Vagina (tissue), 2 donors: Measurements from ENCODE around the gene PASD1.

Experiments used
- CTCF ChIP-seq, 3 experiments: fragments of 450-650 bp in 2 of 3; fragments of 200-600 bp in 1 of 3; sonication (generic) in 1 of 3; IDR thresholded peaks; one replicate each; pipeline ENCODE4 v1.5.1; 2017 to 2019; ENCODE audit warnings: antibody characterized with exemption in 3 of 3, mild to moderate bottlenecking in 2 of 3, moderate library complexity in 2 of 3
- POLR2A ChIP-seq, 2 donors: fragments of 450-650 bp; IDR thresholded peaks; one replicate each; pipeline ENCODE4 v1.6.1; 2017; ENCODE audit warnings: antibody characterized with exemption in 2 of 2, mild to moderate bottlenecking in 2 of 2, moderate library complexity in 2 of 2
- POLR2AphosphoS5 ChIP-seq, 2 donors: sonication (generic); formaldehyde crosslinking; IDR thresholded peaks; one replicate each; pipeline ENCODE4 v1.9.0; 2017; ENCODE audit warnings: antibody characterized with exemption in 2 of 2, mild to moderate bottlenecking in 2 of 2, low read depth in 1 of 2; ENCODE audit not compliant: insufficient read depth in 1 of 2

DNA sequence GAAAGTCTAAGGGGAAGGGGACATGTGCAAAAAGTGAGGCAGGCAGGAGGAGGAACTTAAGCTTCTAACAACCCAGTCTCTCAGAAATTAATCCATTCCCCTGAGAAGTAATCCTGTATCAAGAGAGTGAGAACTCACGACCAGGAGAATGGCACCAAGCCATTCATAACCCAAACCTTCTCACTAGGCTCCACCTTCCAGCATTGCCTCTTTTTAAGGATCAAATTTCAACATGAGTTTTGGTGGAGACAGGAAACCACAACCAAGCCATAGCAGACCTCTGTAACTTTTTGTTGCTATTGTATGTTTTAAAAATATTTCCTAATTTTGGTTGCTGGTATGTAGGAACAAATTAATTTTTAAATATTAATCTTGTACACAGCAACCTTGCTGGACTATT, 32.8 kb downstream of the PASD1 start:
- no peak for TF ChIP-seq POLR2AphosphoS5 (IDR thresholded peaks at IDR 0.05; ENCODE audit: insufficient read depth in 1 of 2, low read depth in 1 of 2)
- no peak for TF ChIP-seq CTCF (IDR thresholded peaks at IDR 0.05)
- no peak for TF ChIP-seq POLR2A (IDR thresholded peaks at IDR 0.05)
